HepG2 (cell line): ENCODE measurements around the gene TMEM125. TPM values are rescaled to one million over a fixed set of nuclear protein-coding genes. Genes with fewer than 3 reads are reported as not detected.

Experiments
- ATAC-seq: fragments of 200-7000 bp; cut with Tn5 transposase; 3 replicates; pipeline ENCODE4 v1.9.1; 2020; ENCODE audit warnings: mild to moderate bottlenecking, moderate library complexity
- BruUV-seq: library from RNA; stranded (reverse); fragments of 400-500 nt; replicated peaks from 2 replicates; lab custom pipeline; 2021; lab: Mats Ljungman, UMichigan
- CTCF ChIA-PET: fragments of 300-600 bp; formaldehyde crosslinking; extraction: SDS; loops from one replicate; lab custom pipeline; 2021; ENCODE audit warnings: low total read pairs, inconsistent platforms, low intra/inter-chr PET ratio; lab: Yijun Ruan, JAX
- POLR2A ChIA-PET: fragments of 350-600 bp; sonication (Branson Sonifier 250); formaldehyde crosslinking; loops from one replicate; lab custom pipeline; 2020; ENCODE audit warnings: antibody characterized with exemption, inconsistent platforms; lab: Yijun Ruan, JAX
- DNase-seq: peaks from one replicate; pipeline ENCODE4 v3.0.0-alpha.2; 2015; ENCODE audit warnings: low spot score
- FAIRE-seq: peaks from 3 replicates; lab custom pipeline; 2011; peaks lifted over from hg19 to GRCh38; lab: Jason Lieb, UNC
- H2AFZ ChIP-seq: one replicate; pipeline ENCODE4 v1.6.1; 2011; ENCODE audit warnings: low read length, inconsistent platforms
- H3K27ac ChIP-seq: fragments of 300-600 bp; 3 replicates; pipeline ENCODE4 v1.8.0; 2011; ENCODE audit warnings: mixed run types, mild to moderate bottlenecking, mixed read lengths, low read length, inconsistent platforms; ENCODE audit not compliant: insufficient read depth; ENCODE audit errors: extremely low read length
- H3K27me3 ChIP-seq, 2 experiments: fragments of 200-600 bp in 1 of 2; 2 replicates in 1 of 2; 3 replicates in 1 of 2; pipeline versions ENCODE4 v1.6.0 to v1.8.0; 2011; ENCODE audit warnings: low read length in 2 of 2, mild to moderate bottlenecking in 2 of 2, moderate library complexity in 2 of 2, inconsistent platforms in 1 of 2; ENCODE audit not compliant: insufficient read depth in 2 of 2, control insufficient read depth in 1 of 2
- H3K36me3 ChIP-seq, 2 experiments: fragments of 200-600 bp in 1 of 2; replicated peaks in 1 of 2; 2 replicates in 1 of 2; 3 replicates in 1 of 2; pipeline versions ENCODE4 v1.5.1 to v1.8.0; 2011; ENCODE audit warnings: low read length in 2 of 2, inconsistent platforms in 1 of 2; ENCODE audit not compliant: insufficient read depth in 2 of 2, control insufficient read depth in 1 of 2
- H3K4me1 ChIP-seq: 2 replicates; pipeline ENCODE4 v1.5.1; 2012; ENCODE audit warnings: low read length, inconsistent platforms; ENCODE audit not compliant: insufficient read depth
- H3K4me2 ChIP-seq: 2 replicates; pipeline ENCODE4 v1.6.0; 2011; ENCODE audit warnings: low read depth, low read length, inconsistent platforms
- H3K4me3 ChIP-seq, 3 experiments: fragments of 200-600 bp in 1 of 3; sonication (generic), shearing (Covaris generic) in 1 of 3; replicated peaks in 1 of 3; 2 replicates each; pipeline ENCODE4 v1.5.1; 2011 to 2016; ENCODE audit warnings: low read length in 3 of 3, inconsistent platforms in 2 of 3, low read depth in 2 of 3, mild to moderate bottlenecking in 2 of 3, control low read depth in 1 of 3, mixed read lengths in 1 of 3; ENCODE audit not compliant: insufficient read depth in 1 of 3
- H3K79me2 ChIP-seq: one replicate; pipeline ENCODE4 v1.6.1; 2011; ENCODE audit warnings: low read length, inconsistent platforms; ENCODE audit not compliant: insufficient read depth
- H3K9ac ChIP-seq: 2 replicates; pipeline ENCODE4 v1.6.0; 2011; ENCODE audit warnings: mild to moderate bottlenecking, low read depth, low read length, inconsistent platforms; ENCODE audit not compliant: insufficient read depth
- H3K9me3 ChIP-seq: 2 replicates; pipeline ENCODE4 v1.5.1; 2012; ENCODE audit warnings: mild to moderate bottlenecking, low read length
- H4K20me1 ChIP-seq: 2 replicates; pipeline ENCODE4 v1.6.0; 2011; ENCODE audit warnings: inconsistent platforms, mild to moderate bottlenecking, low read length, moderate library complexity; ENCODE audit not compliant: insufficient read depth
- HMG20B ChIP-seq: conservative IDR thresholded peaks from 2 replicates; pipeline ENCODE4 v1.6.1; 2016; ENCODE audit warnings: missing genetic modification reagents, missing compliant biosample characterization
- JUN ChIP-seq: sonication (generic); formaldehyde crosslinking; IDR thresholded peaks from 2 replicates; pipeline ENCODE4 v1.4.0; 2020; ENCODE audit warnings: mild to moderate bottlenecking, missing genetic modification reagents
- KAT7 ChIP-seq: IDR thresholded peaks from 2 replicates; pipeline ENCODE4 v1.6.1; 2018; ENCODE audit warnings: borderline replicate concordance, missing compliant biosample characterization
- NFATC3 ChIP-seq: sonication (generic); formaldehyde crosslinking; IDR thresholded peaks from 2 replicates; pipeline ENCODE4 v1.5.1; 2020; ENCODE audit warnings: mild to moderate bottlenecking, missing genetic modification reagents
- NFE2L1 ChIP-seq: sonication (generic); formaldehyde crosslinking; IDR thresholded peaks from 2 replicates; pipeline ENCODE4 v1.4.0; 2020; ENCODE audit warnings: missing genetic modification reagents, mild to moderate bottlenecking, borderline replicate concordance
- RARG ChIP-seq: sonication (generic); formaldehyde crosslinking; IDR thresholded peaks from 2 replicates; pipeline ENCODE4 v1.4.0; 2020; ENCODE audit warnings: low read depth, mild to moderate bottlenecking, missing genetic modification reagents
- ZMYM3 ChIP-seq: sonication (generic); formaldehyde crosslinking; IDR thresholded peaks from 2 replicates; pipeline ENCODE4 v1.5.1; 2020; ENCODE audit warnings: mild to moderate bottlenecking, missing genetic modification reagents
- ZNF121 ChIP-seq: sonication (generic); formaldehyde crosslinking; IDR thresholded peaks from 2 replicates; pipeline ENCODE4 v1.5.0; 2020; ENCODE audit warnings: mild to moderate bottlenecking, missing genetic modification reagents
- ZNF224 ChIP-seq: sonication (generic); formaldehyde crosslinking; IDR thresholded peaks from 2 replicates; pipeline ENCODE4 v1.5.0; 2020; ENCODE audit warnings: mild to moderate bottlenecking, missing genetic modification reagents
- WGBS: methylation state at CpG from one replicate; pipeline ENCODE4 v1.1.6; 2017; ENCODE audit warnings: low lambda C conversion rate; 5-methylcytosine and 5-hydroxymethylcytosine counted together
- in situ Hi-C: cut with HindIII; loops from 2 replicates; pipeline ENCODE4 v1.10.0; 2017; ENCODE audit warnings: low pct_unique_long_range_greater_than_20kb; ENCODE audit not compliant: extremely low pct_ligation_motif_present
- intact Hi-C: fragments of 100-400 bp; cut with micrococcal nuclease; formaldehyde crosslinking; loops from one replicate; pipeline ENCODE4 v1.10.0; 2022; ENCODE audit not compliant: unreplicated experiment
- polyA plus RNA-seq, 8 experiments: library from polyadenylated mRNA; depleted of rRNA in 3 of 8; stranded (reverse) in 7 of 8; unstranded in 1 of 8; fragments of >200 nt; fragmentation: Illumina TruSeq in 4 of 8; extraction: Trizol in 4 of 8; gene quantifications; 2 replicates each; pipeline versions ENCODE4 v1.2.1 to v1.2.3, GENCODE V29; 2011 to 2016; ENCODE audit warnings: low read depth in 4 of 8, missing spikeins in 1 of 8, mixed read lengths in 1 of 8; ENCODE audit not compliant: insufficient read depth in 1 of 8
- total RNA-seq, 5 experiments: library from RNA; depleted of rRNA; stranded (reverse); fragments of >200 nt; fragmentation: Illumina TruSeq; extraction: Trizol; gene quantifications; 2 replicates each; pipeline ENCODE4 v1.2.3, GENCODE V29; 2016; ENCODE audit warnings: low read depth in 1 of 5
- TF ChIP-seq, protein P1 (sequence below): sonication (generic); formaldehyde crosslinking; IDR thresholded peaks from 2 replicates; pipeline ENCODE4 v1.8.1; 2023; ENCODE audit warnings: missing genetic modification reagents, mild to moderate bottlenecking, borderline replicate concordance
- TF ChIP-seq, protein P2 (sequence below): IDR thresholded peaks from 2 replicates; pipeline ENCODE4 v1.6.1; 2018; ENCODE audit warnings: missing genetic modification reagents, mild to moderate bottlenecking, missing compliant biosample characterization
- TF ChIP-seq, protein P3 (sequence below): sonication (generic); formaldehyde crosslinking; IDR thresholded peaks from 2 replicates; pipeline ENCODE4 v1.5.0; 2020; ENCODE audit warnings: missing genetic modification reagents, mild to moderate bottlenecking, borderline replicate concordance
- TF ChIP-seq, protein P4 (sequence below): sonication (generic); formaldehyde crosslinking; IDR thresholded peaks from 2 replicates; pipeline ENCODE4 v1.4.0; 2020; ENCODE audit warnings: missing genetic modification reagents, borderline replicate concordance
- TF ChIP-seq, protein P5 (sequence below): sonication (generic); formaldehyde crosslinking; IDR thresholded peaks from 2 replicates; pipeline ENCODE4 v1.8.0; 2022; ENCODE audit warnings: low read depth, missing genetic modification reagents
- TF ChIP-seq, protein P6 (sequence below): sonication (generic); formaldehyde crosslinking; IDR thresholded peaks from 2 replicates; pipeline ENCODE4 v1.8.1; 2023; ENCODE audit warnings: mild to moderate bottlenecking, moderate library complexity, missing genetic modification reagents

Gene TMEM125
- total and polyA plus RNA-seq, 2 of the 13 experiments (the other 11 are each of a cell fraction or from before 2014, with no cell fraction given), result 0.03 TPM; not detected in 1

DNA sequence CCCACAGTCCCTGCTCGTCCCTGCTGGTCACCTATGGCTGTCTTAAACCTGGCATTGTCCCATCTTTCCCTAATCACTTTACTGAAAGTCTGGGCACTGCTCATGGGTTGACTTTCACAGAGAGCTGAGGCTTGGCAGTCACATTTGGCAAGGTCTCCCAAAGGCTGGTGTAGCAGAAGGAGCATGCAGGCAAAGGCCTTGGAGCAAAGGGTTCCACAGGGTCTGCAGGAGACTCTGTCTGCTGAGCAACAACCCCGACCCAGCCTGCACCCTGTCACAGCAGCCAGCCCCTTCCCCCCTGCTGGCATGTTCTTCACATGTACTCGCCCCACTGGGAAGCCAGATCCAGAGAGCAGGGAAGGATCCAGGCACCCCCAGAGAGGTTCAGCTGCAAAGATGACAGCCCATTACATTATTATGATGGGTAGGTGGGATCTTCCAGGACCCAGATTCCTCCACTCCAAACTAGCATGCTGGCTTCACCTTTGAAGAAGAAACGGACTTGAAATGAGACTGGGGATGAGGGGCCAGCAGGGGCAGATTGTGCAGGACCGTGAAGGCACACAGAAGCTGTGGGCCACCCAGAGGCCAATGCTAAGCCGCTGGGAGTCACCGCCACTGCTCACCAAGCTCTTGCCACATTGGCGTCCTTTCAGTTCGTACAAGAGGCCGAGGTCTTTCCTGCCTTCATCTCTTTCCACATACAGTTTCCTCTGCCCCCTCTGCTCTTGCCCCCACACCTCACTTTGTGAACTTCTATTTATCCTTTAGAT, 14.2 kb upstream of the TMEM125 start:
- DNase-seq, result no peak
- POLR2A ChIA-PET, result no interaction called here
- TF ChIP-seq, protein P1, sequence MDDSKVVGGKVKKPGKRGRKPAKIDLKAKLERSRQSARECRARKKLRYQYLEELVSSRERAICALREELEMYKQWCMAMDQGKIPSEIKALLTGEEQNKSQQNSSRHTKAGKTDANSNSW (CRISPR knock-in tag), result no peak
- TF ChIP-seq, protein P2, sequence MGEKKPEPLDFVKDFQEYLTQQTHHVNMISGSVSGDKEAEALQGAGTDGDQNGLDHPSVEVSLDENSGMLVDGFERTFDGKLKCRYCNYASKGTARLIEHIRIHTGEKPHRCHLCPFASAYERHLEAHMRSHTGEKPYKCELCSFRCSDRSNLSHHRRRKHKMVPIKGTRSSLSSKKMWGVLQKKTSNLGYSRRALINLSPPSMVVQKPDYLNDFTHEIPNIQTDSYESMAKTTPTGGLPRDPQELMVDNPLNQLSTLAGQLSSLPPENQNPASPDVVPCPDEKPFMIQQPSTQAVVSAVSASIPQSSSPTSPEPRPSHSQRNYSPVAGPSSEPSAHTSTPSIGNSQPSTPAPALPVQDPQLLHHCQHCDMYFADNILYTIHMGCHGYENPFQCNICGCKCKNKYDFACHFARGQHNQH (CRISPR knock-in tag), result no peak
- no peak for TF ChIP-seq ZNF121 (CRISPR knock-in tag)
- TF ChIP-seq RARG (CRISPR knock-in tag), result no peak
- TF ChIP-seq NFE2L1, result no peak
- TF ChIP-seq, protein P3, sequence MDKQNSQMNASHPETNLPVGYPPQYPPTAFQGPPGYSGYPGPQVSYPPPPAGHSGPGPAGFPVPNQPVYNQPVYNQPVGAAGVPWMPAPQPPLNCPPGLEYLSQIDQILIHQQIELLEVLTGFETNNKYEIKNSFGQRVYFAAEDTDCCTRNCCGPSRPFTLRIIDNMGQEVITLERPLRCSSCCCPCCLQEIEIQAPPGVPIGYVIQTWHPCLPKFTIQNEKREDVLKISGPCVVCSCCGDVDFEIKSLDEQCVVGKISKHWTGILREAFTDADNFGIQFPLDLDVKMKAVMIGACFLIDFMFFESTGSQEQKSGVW (CRISPR knock-in tag), result no peak
- TF ChIP-seq, protein P4, sequence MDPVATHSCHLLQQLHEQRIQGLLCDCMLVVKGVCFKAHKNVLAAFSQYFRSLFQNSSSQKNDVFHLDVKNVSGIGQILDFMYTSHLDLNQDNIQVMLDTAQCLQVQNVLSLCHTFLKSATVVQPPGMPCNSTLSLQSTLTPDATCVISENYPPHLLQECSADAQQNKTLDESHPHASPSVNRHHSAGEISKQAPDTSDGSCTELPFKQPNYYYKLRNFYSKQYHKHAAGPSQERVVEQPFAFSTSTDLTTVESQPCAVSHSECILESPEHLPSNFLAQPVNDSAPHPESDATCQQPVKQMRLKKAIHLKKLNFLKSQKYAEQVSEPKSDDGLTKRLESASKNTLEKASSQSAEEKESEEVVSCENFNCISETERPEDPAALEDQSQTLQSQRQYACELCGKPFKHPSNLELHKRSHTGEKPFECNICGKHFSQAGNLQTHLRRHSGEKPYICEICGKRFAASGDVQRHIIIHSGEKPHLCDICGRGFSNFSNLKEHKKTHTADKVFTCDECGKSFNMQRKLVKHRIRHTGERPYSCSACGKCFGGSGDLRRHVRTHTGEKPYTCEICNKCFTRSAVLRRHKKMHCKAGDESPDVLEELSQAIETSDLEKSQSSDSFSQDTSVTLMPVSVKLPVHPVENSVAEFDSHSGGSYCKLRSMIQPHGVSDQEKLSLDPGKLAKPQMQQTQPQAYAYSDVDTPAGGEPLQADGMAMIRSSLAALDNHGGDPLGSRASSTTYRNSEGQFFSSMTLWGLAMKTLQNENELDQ (CRISPR knock-in tag), result no peak
- TF ChIP-seq, protein P5, sequence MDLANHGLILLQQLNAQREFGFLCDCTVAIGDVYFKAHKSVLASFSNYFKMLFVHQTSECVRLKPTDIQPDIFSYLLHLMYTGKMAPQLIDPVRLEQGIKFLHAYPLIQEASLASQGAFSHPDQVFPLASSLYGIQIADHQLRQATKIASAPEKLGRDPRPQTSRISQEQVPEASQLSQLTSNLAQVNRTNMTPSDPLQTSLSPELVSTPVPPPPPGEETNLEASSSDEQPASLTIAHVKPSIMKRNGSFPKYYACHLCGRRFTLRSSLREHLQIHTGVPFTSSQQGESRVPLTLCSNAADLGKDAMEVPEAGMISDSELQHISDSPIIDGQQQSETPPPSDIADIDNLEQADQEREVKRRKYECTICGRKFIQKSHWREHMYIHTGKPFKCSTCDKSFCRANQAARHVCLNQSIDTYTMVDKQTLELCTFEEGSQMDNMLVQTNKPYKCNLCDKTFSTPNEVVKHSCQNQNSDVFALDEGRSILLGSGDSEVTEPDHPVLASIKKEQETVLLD, result no peak
- TF ChIP-seq NFATC3 (CRISPR knock-in tag), result no peak
- no peak for TF ChIP-seq JUN (CRISPR knock-in tag)
- TF ChIP-seq, protein P6, sequence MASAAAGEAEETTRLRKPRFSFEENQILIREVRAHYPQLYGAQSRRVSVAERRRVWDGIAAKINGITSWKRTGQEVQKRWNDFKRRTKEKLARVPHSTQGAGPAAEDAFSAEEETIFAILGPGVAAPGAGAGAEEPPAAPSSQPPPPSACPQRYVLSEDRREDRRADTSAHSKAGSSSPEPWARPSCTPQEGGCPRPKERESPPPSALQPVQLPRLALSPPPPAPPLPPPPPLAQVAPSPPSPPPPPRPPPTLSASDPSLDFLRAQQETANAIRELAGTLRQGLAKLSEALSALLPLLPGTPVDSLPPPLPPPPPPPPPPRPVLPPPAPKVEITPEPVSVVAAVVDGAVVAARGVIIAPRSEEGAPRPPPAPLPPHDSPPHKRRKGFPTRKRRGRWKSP (CRISPR knock-in tag), result no peak
- no peak for TF ChIP-seq ZNF224
- TF ChIP-seq ZMYM3 (CRISPR knock-in tag), result no peak
- TF ChIP-seq KAT7, result no peak
- TF ChIP-seq HMG20B (CRISPR knock-in tag), result no peak

More for the DNA sequence above, 14.2 kb upstream of the TMEM125 start:
- Histone ChIP-seq H3K4me1 (peaks cover 8% of the 10 kb centered on the region; the same call in 1 of the 2 replicates), H3K36me3 (no peaks in the 10 kb centered on the region), H3K9me3 (0 out of 2 replicates have a peak, but pooled peaks cover 12% of the 10 kb centered on the region), H3K9ac (no peak overlapping the region), H2AFZ (no peak overlapping the region), H4K20me1 (no peaks in the 10 kb centered on the region), H3K79me2 (no peaks in the 10 kb centered on the region), H3K27ac (no peak overlapping the region), H3K27me3 (peaks cover 3 to 15% of the 10 kb centered on the region in 2 experiments; a peak in 3 of 5 replicates), H3K4me3 (no peak overlapping the region), H3K4me2 (peak overlapping the region; percentile 45)
- BruUV-seq, result no TSS peak
- intact Hi-C loops, result no loop called here
- in situ Hi-C loops, result no loop called here
- ATAC-seq (peak; percentile 89), FAIRE-seq (no peak)
- CTCF ChIA-PET, result no interaction called here
- WGBS, result 5% methylated on average over 8 of the region's 10 CpGs
